Smooth muscle cell (in vitro differentiated cells): Measurements from ENCODE around the gene ADSS1. TPM values are rescaled to one million over a fixed set of nuclear protein-coding genes. Genes with fewer than 3 reads are reported as not detected.

Experiments used
- DNase-seq: peaks from one replicate; lab custom pipeline; 2025; ENCODE audit not compliant: unreplicated experiment; lab: John Stamatoyannopoulos, UW
- H2AFZ ChIP-seq: fragments of 200-600 bp; sonication (generic); 2 replicates; pipeline ENCODE4 v1.6.0; 2016; ENCODE audit warnings: antibody characterized with exemption, low read depth, mild to moderate bottlenecking
- H3F3A ChIP-seq: fragments of 200-600 bp; sonication (generic); 2 replicates; pipeline ENCODE4 v1.6.0; 2017; ENCODE audit warnings: antibody characterized with exemption, low read depth
- H3K27ac ChIP-seq: fragments of 200-600 bp; sonication (generic); 2 replicates; pipeline ENCODE4 v1.5.1; 2016; ENCODE audit warnings: low read depth, mild to moderate bottlenecking
- H3K27me3 ChIP-seq: fragments of 200-600 bp; sonication (generic); 2 replicates; pipeline ENCODE4 v1.6.1; 2016; ENCODE audit warnings: low read depth, mild to moderate bottlenecking
- H3K36me3 ChIP-seq: fragments of 200-600 bp; sonication (generic); 2 replicates; pipeline ENCODE4 v1.5.1; 2016; ENCODE audit warnings: low read depth
- H3K4me1 ChIP-seq: fragments of 200-600 bp; sonication (generic); 2 replicates; pipeline ENCODE4 v1.5.1; 2016; ENCODE audit warnings: low read depth
- H3K4me2 ChIP-seq: fragments of 200-600 bp; sonication (generic); 2 replicates; pipeline ENCODE4 v1.6.0; 2016; ENCODE audit warnings: mild to moderate bottlenecking
- H3K4me3 ChIP-seq: fragments of 200-600 bp; sonication (generic); 2 replicates; pipeline ENCODE4 v1.5.1; 2016; ENCODE audit warnings: mild to moderate bottlenecking
- H3K79me2 ChIP-seq: fragments of 200-600 bp; sonication (generic); 2 replicates; pipeline ENCODE4 v1.6.0; 2016; ENCODE audit warnings: low read depth, mild to moderate bottlenecking
- H3K9ac ChIP-seq: fragments of 200-600 bp; sonication (generic); 2 replicates; pipeline ENCODE4 v1.6.0; 2016; ENCODE audit warnings: low read depth
- H3K9me3 ChIP-seq: fragments of 200-600 bp; sonication (generic); replicated peaks from 2 replicates; pipeline ENCODE4 v1.5.1; 2016; ENCODE audit warnings: low read depth
- H4K20me1 ChIP-seq: fragments of 200-600 bp; sonication (generic); 2 replicates; pipeline ENCODE4 v1.6.0; 2016; ENCODE audit warnings: low read depth
- WGBS: methylation state at CpG from one replicate; pipeline ENCODE4 v1.1.7; 2016; ENCODE audit warnings: low lambda C conversion rate; 5-methylcytosine and 5-hydroxymethylcytosine counted together
- polyA plus RNA-seq: library from polyadenylated mRNA; unstranded; fragments of >200 nt; fragmentation: Nextera tagmentation; extraction: Ambion mirVana; gene quantifications from 2 replicates; pipeline ENCODE4 v1.2.1, GENCODE V29; 2016
- total RNA-seq: library from RNA; depleted of rRNA; stranded (reverse); fragments of >200 nt; gene quantifications from 2 replicates; pipeline ENCODE4 v1.2.3, GENCODE V29; 2014
- TF ChIP-seq, protein P1 (sequence below): fragments of 200-600 bp; sonication (generic); IDR thresholded peaks from 2 replicates; pipeline ENCODE4 v1.5.1; 2017; ENCODE audit warnings: borderline replicate concordance, mild to moderate bottlenecking, antibody characterized with exemption; ENCODE audit not compliant: insufficient read depth, poor library complexity, severe bottlenecking

The ADSS1 gene
- total and polyA plus RNA-seq, 2 experiments from 2014 or later: 7.8 to 43.0 TPM

DNA sequence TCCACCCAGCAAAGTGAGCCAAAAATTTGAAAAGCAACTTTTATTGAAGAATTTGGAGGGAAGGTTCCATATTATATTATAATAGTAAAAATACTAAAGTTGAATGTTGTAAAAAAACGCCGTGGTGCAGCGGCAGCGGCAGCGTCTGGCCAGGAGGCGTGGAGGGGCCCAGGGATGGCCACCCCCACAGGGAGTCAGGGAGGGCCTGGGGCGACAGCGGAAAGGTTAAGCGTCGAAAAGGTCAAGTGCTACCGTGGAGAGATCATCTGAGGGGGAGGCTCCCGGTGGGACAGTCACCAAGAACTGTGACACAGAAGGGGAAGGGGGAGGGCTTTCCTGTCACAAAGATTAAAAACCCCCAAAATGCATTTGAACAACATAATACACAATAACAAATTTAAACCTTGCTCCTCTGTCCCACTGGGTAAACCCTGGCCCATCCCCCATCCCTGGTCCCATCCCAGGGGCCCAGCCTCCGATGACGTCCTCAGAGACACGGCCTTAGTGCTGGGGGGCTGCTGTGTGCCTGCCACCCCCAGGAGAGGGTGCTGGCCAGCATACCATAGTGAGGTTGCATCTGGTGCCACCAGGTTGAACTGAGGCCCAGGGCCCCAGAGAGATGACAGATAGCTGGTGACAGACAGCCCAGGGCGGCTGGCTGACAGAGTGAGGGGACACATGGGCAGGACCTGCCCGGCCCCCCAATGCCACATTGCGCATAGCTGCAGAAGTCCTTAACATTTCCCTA, 45.5 kb downstream of the ADSS1 start:
- DNase-seq: no peak
- no peaks in the 10 kb centered on the region for H3K9me3 ChIP-seq
- no peaks in the 10 kb centered on the region for H4K20me1 ChIP-seq
- WGBS: 84% methylated on average over 17 of the region's 18 CpGs
- no peak overlapping the region for H3K9ac ChIP-seq
- H3K4me2 ChIP-seq: no peak overlapping the region
- H3K79me2 ChIP-seq: no peaks in the 10 kb centered on the region
- TF ChIP-seq, protein P1, sequence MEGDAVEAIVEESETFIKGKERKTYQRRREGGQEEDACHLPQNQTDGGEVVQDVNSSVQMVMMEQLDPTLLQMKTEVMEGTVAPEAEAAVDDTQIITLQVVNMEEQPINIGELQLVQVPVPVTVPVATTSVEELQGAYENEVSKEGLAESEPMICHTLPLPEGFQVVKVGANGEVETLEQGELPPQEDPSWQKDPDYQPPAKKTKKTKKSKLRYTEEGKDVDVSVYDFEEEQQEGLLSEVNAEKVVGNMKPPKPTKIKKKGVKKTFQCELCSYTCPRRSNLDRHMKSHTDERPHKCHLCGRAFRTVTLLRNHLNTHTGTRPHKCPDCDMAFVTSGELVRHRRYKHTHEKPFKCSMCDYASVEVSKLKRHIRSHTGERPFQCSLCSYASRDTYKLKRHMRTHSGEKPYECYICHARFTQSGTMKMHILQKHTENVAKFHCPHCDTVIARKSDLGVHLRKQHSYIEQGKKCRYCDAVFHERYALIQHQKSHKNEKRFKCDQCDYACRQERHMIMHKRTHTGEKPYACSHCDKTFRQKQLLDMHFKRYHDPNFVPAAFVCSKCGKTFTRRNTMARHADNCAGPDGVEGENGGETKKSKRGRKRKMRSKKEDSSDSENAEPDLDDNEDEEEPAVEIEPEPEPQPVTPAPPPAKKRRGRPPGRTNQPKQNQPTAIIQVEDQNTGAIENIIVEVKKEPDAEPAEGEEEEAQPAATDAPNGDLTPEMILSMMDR: no peak
- no peak overlapping the region for H3K27ac ChIP-seq
- no peaks in the 10 kb centered on the region for H3K27me3 ChIP-seq
- H2AFZ ChIP-seq: no peak overlapping the region
- peaks cover 5% of the 10 kb centered on the region for H3K4me1 ChIP-seq
- H3K4me3 ChIP-seq: no peak overlapping the region
- peaks cover 5% of the 10 kb centered on the region for H3F3A ChIP-seq
- H3K36me3 ChIP-seq: no peaks in the 10 kb centered on the region

GRCh38 chr14:104770072-104770579, 46.1 kb downstream of the ADSS1 start:
- WGBS: 83% methylated on average over 15 of the region's 24 CpGs
- no peak overlapping the region for H2AFZ ChIP-seq
- DNase-seq: no peak
- H3K27me3 ChIP-seq: no peaks in the 10 kb centered on the region
- peaks cover 5% of the 10 kb centered on the region for H3K4me1 ChIP-seq
- H3F3A ChIP-seq: peaks cover 5% of the 10 kb centered on the region
- no peak overlapping the region for H3K27ac ChIP-seq
- no peaks in the 10 kb centered on the region for H3K79me2 ChIP-seq
- H3K4me3 ChIP-seq: no peak overlapping the region
- H3K4me2 ChIP-seq: no peak overlapping the region
- TF ChIP-seq, protein P1: no peak
- no peaks in the 10 kb centered on the region for H3K36me3 ChIP-seq
- H3K9me3 ChIP-seq: no peaks in the 10 kb centered on the region
- H3K9ac ChIP-seq: no peak overlapping the region
- H4K20me1 ChIP-seq: no peaks in the 10 kb centered on the region

GRCh38 chr14:104770851-104771272, 46.8 kb downstream of the ADSS1 start:
- H4K20me1 ChIP-seq: peaks cover 5% of the 10 kb centered on the region
- H3K4me2 ChIP-seq: no peak overlapping the region
- H3K27ac ChIP-seq: no peak overlapping the region
- no peaks in the 10 kb centered on the region for H3K36me3 ChIP-seq
- no peak overlapping the region for H2AFZ ChIP-seq
- DNase-seq: no peak
- H3K27me3 ChIP-seq: no peaks in the 10 kb centered on the region
- H3K4me3 ChIP-seq: no peak overlapping the region
- H3K79me2 ChIP-seq: no peaks in the 10 kb centered on the region
- H3K9ac ChIP-seq: no peak overlapping the region
- WGBS: 100% methylated on average over 5 of the region's 5 CpGs
- H3K4me1 ChIP-seq: peaks cover 5% of the 10 kb centered on the region
- H3F3A ChIP-seq: peaks cover 5% of the 10 kb centered on the region
- TF ChIP-seq, protein P1: peak; percentile 44
- no peaks in the 10 kb centered on the region for H3K9me3 ChIP-seq
